OCI-LY1 (cell line): Measurements from ENCODE around the gene CEP97.
A peak's percentile ranks its signal among the peaks of the same experiment; 100 is the strongest.

Experiments
- H2AFZ ChIP-seq: fragments of 200-600 bp; sonication (generic), shearing (Covaris generic); 2 replicates; pipeline ENCODE4 v1.6.0; 2014; ENCODE audit warnings: antibody characterized with exemption, mild to moderate bottlenecking, low read length
- H3F3A ChIP-seq: fragments of 200-600 bp; sonication (generic), shearing (Covaris generic); 2 replicates; pipeline ENCODE4 v1.6.0; 2014; ENCODE audit warnings: mild to moderate bottlenecking, antibody characterized with exemption, low read length, moderate library complexity; ENCODE audit not compliant: insufficient read depth
- H3K27ac ChIP-seq: fragments of 200-600 bp; sonication (generic); 2 replicates; pipeline ENCODE4 v1.5.1; 2014; ENCODE audit warnings: low read length, mixed run types, mild to moderate bottlenecking, low read depth; ENCODE audit not compliant: poor library complexity, severe bottlenecking
- H3K27me3 ChIP-seq: fragments of 200-600 bp; sonication (generic); 2 replicates; pipeline ENCODE4 v1.6.0; 2014; ENCODE audit warnings: antibody characterized with exemption, mild to moderate bottlenecking, low read length, moderate library complexity; ENCODE audit not compliant: insufficient read depth
- H3K36me3 ChIP-seq: fragments of 200-600 bp; sonication (generic); 2 replicates; pipeline ENCODE4 v1.6.1; 2014; ENCODE audit warnings: mild to moderate bottlenecking, antibody characterized with exemption, low read length, moderate library complexity, mixed read lengths; ENCODE audit not compliant: insufficient read depth
- H3K4me1 ChIP-seq: fragments of 200-600 bp; sonication (generic); 2 replicates; pipeline ENCODE4 v1.5.1; 2014; ENCODE audit warnings: mild to moderate bottlenecking, low read length, moderate library complexity; ENCODE audit not compliant: insufficient read depth, severe bottlenecking
- H3K4me2 ChIP-seq: fragments of 200-600 bp; sonication (generic), shearing (Covaris generic); 2 replicates; pipeline ENCODE4 v1.6.1; 2014; ENCODE audit warnings: low read length
- H3K4me3 ChIP-seq: fragments of 200-600 bp; sonication (generic); 2 replicates; pipeline ENCODE4 v1.5.1; 2014; ENCODE audit warnings: low read length, low read depth, mild to moderate bottlenecking, mixed read lengths; ENCODE audit not compliant: poor library complexity, severe bottlenecking
- H3K79me2 ChIP-seq: fragments of 200-600 bp; shearing (Covaris generic); 2 replicates; pipeline ENCODE4 v1.6.1; 2016; ENCODE audit warnings: mixed run types, low read length, mixed read lengths; ENCODE audit not compliant: insufficient read depth
- H3K9ac ChIP-seq: fragments of 200-600 bp; sonication (generic), shearing (Covaris generic); 2 replicates; pipeline ENCODE4 v1.6.1; 2014; ENCODE audit warnings: mild to moderate bottlenecking, low read length, mixed read lengths
- H3K9me2 ChIP-seq: fragments of 200-600 bp; sonication (generic), shearing (Covaris generic); 2 replicates; pipeline ENCODE4 v1.6.1; 2014; ENCODE audit warnings: low read depth, mild to moderate bottlenecking, low read length, mixed read lengths
- H3K9me3 ChIP-seq: fragments of 200-600 bp; shearing (Covaris generic); 2 replicates; pipeline ENCODE4 v1.6.1; 2014; ENCODE audit warnings: low read length, mixed read lengths
- H4K20me1 ChIP-seq: fragments of 200-600 bp; sonication (generic), shearing (Covaris generic); 2 replicates; pipeline ENCODE4 v1.6.0; 2016; ENCODE audit warnings: mild to moderate bottlenecking, low read length; ENCODE audit not compliant: insufficient read depth
- CTCF ChIP-seq: fragments of 200-600 bp; sonication (generic), shearing (Covaris generic); IDR thresholded peaks from 2 replicates; pipeline ENCODE4 v1.5.1; 2017; ENCODE audit warnings: mild to moderate bottlenecking, antibody characterized with exemption, low read length, moderate library complexity, mixed read lengths
- EZH2 ChIP-seq: fragments of 200-600 bp; sonication (generic), shearing (Covaris generic); IDR thresholded peaks from 2 replicates; pipeline ENCODE4 v1.8.0; 2017; ENCODE audit warnings: borderline replicate concordance, mixed run types, mild to moderate bottlenecking, antibody characterized with exemption, low read length, moderate library complexity, mixed read lengths

Gene CEP97

GRCh38 chr3:101685050-101685400 lies 39.4 kb upstream of the CEP97 start:
- peaks cover 18% of the 10 kb centered on the region; the same call in 1 of the 2 replicates for H3F3A ChIP-seq
- no peaks in the 10 kb centered on the region for H4K20me1 ChIP-seq
- H3K4me2 ChIP-seq, result peak overlapping the region; percentile 68
- H3K9me2 ChIP-seq, result no peaks in the 10 kb centered on the region
- no peaks in the 10 kb centered on the region for H3K9me3 ChIP-seq
- H2AFZ ChIP-seq, result no peak overlapping the region
- peaks cover 33% of the 10 kb centered on the region for H3K79me2 ChIP-seq
- H3K27me3 ChIP-seq, result no peaks in the 10 kb centered on the region
- no peak for TF ChIP-seq CTCF
- no peak for TF ChIP-seq EZH2
- peaks cover 32% of the 10 kb centered on the region for H3K4me1 ChIP-seq
- peak overlapping the region; percentile 93 for H3K4me3 ChIP-seq
- peak overlapping the region; percentile 8 for H3K27ac ChIP-seq
- H3K9ac ChIP-seq, result peak overlapping the region; percentile 97
- H3K36me3 ChIP-seq, result peaks cover 62% of the 10 kb centered on the region

GRCh38 chr3:101685870-101686307 lies 38.5 kb upstream of the CEP97 start:
- Histone ChIP-seq H3F3A (peaks cover 10% of the 10 kb centered on the region; the same call in 1 of the 2 replicates), H3K27ac (peak overlapping the region; percentile 73), H3K9ac (peak overlapping the region; percentile 97), H2AFZ (no peak overlapping the region), H3K79me2 (peaks cover 33% of the 10 kb centered on the region), H3K4me1 (peaks cover 32% of the 10 kb centered on the region), H3K9me3 (no peaks in the 10 kb centered on the region), H3K4me2 (peak overlapping the region; percentile 68), H3K27me3 (no peaks in the 10 kb centered on the region), H3K4me3 (peak overlapping the region; percentile 93), H4K20me1 (no peaks in the 10 kb centered on the region), H3K36me3 (peaks cover 54% of the 10 kb centered on the region), H3K9me2 (no peaks in the 10 kb centered on the region)
- TF ChIP-seq CTCF, result no peak
- TF ChIP-seq EZH2, result no peak

- H3K4me2 ChIP-seq, result peak overlapping the region; percentile 68
- H2AFZ ChIP-seq, result no peak overlapping the region
- no peaks in the 10 kb centered on the region for H3K9me3 ChIP-seq
- H3K9ac ChIP-seq, result peak overlapping the region; percentile 97
- no peaks in the 10 kb centered on the region for H4K20me1 ChIP-seq
- H3F3A ChIP-seq, result peaks cover 3% of the 10 kb centered on the region; the same call in 1 of the 2 replicates
- H3K9me2 ChIP-seq, result no peaks in the 10 kb centered on the region
- H3K79me2 ChIP-seq, result peaks cover 33% of the 10 kb centered on the region
- peak overlapping the region; percentile 73 for H3K27ac ChIP-seq
- peaks cover 39% of the 10 kb centered on the region for H3K36me3 ChIP-seq
- no peaks in the 10 kb centered on the region for H3K27me3 ChIP-seq
- H3K4me1 ChIP-seq, result peaks cover 32% of the 10 kb centered on the region
- no peak for TF ChIP-seq CTCF
- H3K4me3 ChIP-seq, result peak overlapping the region; percentile 93
Observed at GRCh38 chr3:101687142-101687931, 37.1 kb upstream of the CEP97 start.
